ENCODE results near the gene IQCH.
A peak's percentile ranks its signal among the peaks of the same experiment; 100 is the strongest.

The IQCH gene

DNA sequence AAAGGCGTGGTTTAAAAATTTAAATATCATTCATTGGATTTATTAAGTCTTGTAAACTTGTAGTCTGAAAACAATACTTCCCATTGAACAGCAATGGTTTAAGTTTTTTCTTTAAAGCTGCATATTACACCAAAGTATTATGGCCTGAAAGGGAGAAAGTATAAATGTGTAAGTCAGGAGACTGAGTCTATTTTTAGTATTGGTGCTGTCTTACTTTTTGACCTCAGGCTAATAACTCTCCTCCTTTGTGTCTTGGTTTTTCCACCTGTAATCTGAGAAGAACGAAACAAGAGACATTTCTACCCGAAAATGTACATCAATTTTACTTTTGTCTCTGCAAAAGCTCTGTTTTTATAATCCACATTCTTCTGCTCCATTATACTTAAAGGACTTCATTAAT, 273.9 kb downstream of the IQCH start:
- Histone ChIP-seq H3K36me3 (replicated peaks; ENCODE audit: insufficient read depth, low read length) (no peaks in the 10 kb centered on the region; the same call in none of the 2 replicates), H3K79me2 (ENCODE audit: low read length) (peaks cover 27% of the 10 kb centered on the region), H3K4me2 (ENCODE audit: low read depth, low read length) (no peak overlapping the region), H3K27ac (ENCODE audit: low read length) (no peak overlapping the region), H3K9me3 (replicated peaks; ENCODE audit: insufficient read depth, low read length) (no peaks in the 10 kb centered on the region), H3F3A (ENCODE audit: insufficient read depth, low read length) (peaks cover 9% of the 10 kb centered on the region; the same call in 1 of the 2 replicates), H3K9ac (ENCODE audit: low read length) (no peak overlapping the region), H3K9me2 (replicated peaks; ENCODE audit: insufficient read depth, low read length) (no peaks in the 10 kb centered on the region), H4K20me1 (ENCODE audit: insufficient read depth, low read length) (no peaks in the 10 kb centered on the region), H3K4me1 (ENCODE audit: low read length) (no peaks in the 10 kb centered on the region), H2AFZ (ENCODE audit: low read length) (no peak overlapping the region), H3K27me3 (replicated peaks; ENCODE audit: insufficient read depth, low read length) (no peaks in the 10 kb centered on the region), H3K4me3 (ENCODE audit: low read length) (no peak overlapping the region)
- TF ChIP-seq, protein P1, sequence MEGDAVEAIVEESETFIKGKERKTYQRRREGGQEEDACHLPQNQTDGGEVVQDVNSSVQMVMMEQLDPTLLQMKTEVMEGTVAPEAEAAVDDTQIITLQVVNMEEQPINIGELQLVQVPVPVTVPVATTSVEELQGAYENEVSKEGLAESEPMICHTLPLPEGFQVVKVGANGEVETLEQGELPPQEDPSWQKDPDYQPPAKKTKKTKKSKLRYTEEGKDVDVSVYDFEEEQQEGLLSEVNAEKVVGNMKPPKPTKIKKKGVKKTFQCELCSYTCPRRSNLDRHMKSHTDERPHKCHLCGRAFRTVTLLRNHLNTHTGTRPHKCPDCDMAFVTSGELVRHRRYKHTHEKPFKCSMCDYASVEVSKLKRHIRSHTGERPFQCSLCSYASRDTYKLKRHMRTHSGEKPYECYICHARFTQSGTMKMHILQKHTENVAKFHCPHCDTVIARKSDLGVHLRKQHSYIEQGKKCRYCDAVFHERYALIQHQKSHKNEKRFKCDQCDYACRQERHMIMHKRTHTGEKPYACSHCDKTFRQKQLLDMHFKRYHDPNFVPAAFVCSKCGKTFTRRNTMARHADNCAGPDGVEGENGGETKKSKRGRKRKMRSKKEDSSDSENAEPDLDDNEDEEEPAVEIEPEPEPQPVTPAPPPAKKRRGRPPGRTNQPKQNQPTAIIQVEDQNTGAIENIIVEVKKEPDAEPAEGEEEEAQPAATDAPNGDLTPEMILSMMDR (IDR thresholded peaks at IDR 0.05; ENCODE audit: low read length) = no peak
- no peak for TF ChIP-seq EZH2 (optimal IDR thresholded peaks at IDR 0.05; ENCODE audit: low read depth, low read length)
- TF ChIP-seq EZH2phosphoT487 (IDR thresholded peaks at IDR 0.05; ENCODE audit: low read length) = no peak
- no peak for DNase-seq

DNA sequence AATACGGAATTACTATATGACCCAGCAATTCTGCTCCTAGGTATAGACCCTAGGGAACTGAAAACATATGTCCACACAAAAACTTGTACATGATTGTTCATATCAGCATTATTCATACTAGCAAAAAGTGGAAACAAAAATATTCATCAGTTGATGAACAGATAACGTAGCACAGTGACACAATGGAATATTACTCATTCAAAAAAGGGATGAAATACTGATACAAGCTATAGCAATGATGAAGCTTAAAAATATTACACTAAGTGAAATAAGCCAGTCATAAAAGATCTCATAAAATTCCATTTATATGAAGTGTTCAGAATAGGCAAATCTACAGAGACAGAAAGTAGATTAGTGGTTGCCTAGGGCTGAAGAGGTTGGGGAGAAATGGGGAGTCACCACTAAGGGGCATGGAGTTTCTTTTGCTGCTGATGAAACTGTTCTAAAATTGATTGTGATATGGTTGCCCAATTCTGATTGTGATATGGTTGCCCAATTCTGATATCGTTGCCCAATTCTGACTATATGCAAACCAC, 276.9 kb downstream of the IQCH start:
- Histone ChIP-seq H3K9me2 (replicated peaks; ENCODE audit: insufficient read depth, low read length) (no peaks in the 10 kb centered on the region), H3K9me3 (replicated peaks; ENCODE audit: insufficient read depth, low read length) (no peaks in the 10 kb centered on the region), H3K9ac (ENCODE audit: low read length) (no peak overlapping the region), H3K36me3 (replicated peaks; ENCODE audit: insufficient read depth, low read length) (no peaks in the 10 kb centered on the region; the same call in none of the 2 replicates), H3K4me1 (ENCODE audit: low read length) (peaks cover 16% of the 10 kb centered on the region), H3K27me3 (replicated peaks; ENCODE audit: insufficient read depth, low read length) (no peaks in the 10 kb centered on the region), H3K4me2 (ENCODE audit: low read depth, low read length) (no peak overlapping the region), H2AFZ (ENCODE audit: low read length) (no peak overlapping the region), H3F3A (ENCODE audit: insufficient read depth, low read length) (peaks cover 24% of the 10 kb centered on the region), H3K27ac (ENCODE audit: low read length) (no peak overlapping the region), H3K4me3 (ENCODE audit: low read length) (no peak overlapping the region), H3K79me2 (ENCODE audit: low read length) (no peaks in the 10 kb centered on the region), H4K20me1 (ENCODE audit: insufficient read depth, low read length) (no peaks in the 10 kb centered on the region)
- TF ChIP-seq, protein P1 (IDR thresholded peaks at IDR 0.05; ENCODE audit: low read length) = no peak
- no peak for TF ChIP-seq EZH2phosphoT487 (IDR thresholded peaks at IDR 0.05; ENCODE audit: low read length)
- TF ChIP-seq EZH2 (optimal IDR thresholded peaks at IDR 0.05; ENCODE audit: low read depth, low read length) = no peak
- DNase-seq = no peak

GRCh38 chr15:67533873-67534272, 279.3 kb downstream of the IQCH start:
- Histone ChIP-seq H3F3A (ENCODE audit: insufficient read depth, low read length) (peaks cover 24% of the 10 kb centered on the region), H3K36me3 (replicated peaks; ENCODE audit: insufficient read depth, low read length) (no peaks in the 10 kb centered on the region), H3K9me2 (replicated peaks; ENCODE audit: insufficient read depth, low read length) (no peaks in the 10 kb centered on the region), H2AFZ (ENCODE audit: low read length) (no peak overlapping the region), H3K27me3 (replicated peaks; ENCODE audit: insufficient read depth, low read length) (no peaks in the 10 kb centered on the region), H3K27ac (ENCODE audit: low read length) (peak overlapping the region; percentile 32; the same call in 1 of the 2 replicates), H3K4me3 (ENCODE audit: low read length) (no peak overlapping the region), H3K79me2 (ENCODE audit: low read length) (no peaks in the 10 kb centered on the region), H4K20me1 (ENCODE audit: insufficient read depth, low read length) (no peaks in the 10 kb centered on the region), H3K4me2 (ENCODE audit: low read depth, low read length) (peak overlapping the region; percentile 34), H3K9me3 (replicated peaks; ENCODE audit: insufficient read depth, low read length) (no peaks in the 10 kb centered on the region), H3K4me1 (ENCODE audit: low read length) (peaks cover 17% of the 10 kb centered on the region), H3K9ac (ENCODE audit: low read length) (no peak overlapping the region)
- no peak for DNase-seq
- TF ChIP-seq EZH2 (optimal IDR thresholded peaks at IDR 0.05; ENCODE audit: low read depth, low read length) (no peak), EZH2phosphoT487 (IDR thresholded peaks at IDR 0.05; ENCODE audit: low read length) (no peak)
- TF ChIP-seq, protein P1 (IDR thresholded peaks at IDR 0.05; ENCODE audit: low read length) = no peak
